ENCODE measurements around the gene RAB30. TPM values are rescaled to one million over a fixed set of nuclear protein-coding genes. Genes with fewer than 3 reads are reported as not detected.
"Not testable (repeated sequence)": the region's sequence is repeated elsewhere in the genome, so short reads cannot be mapped to it uniquely, and the experiment has no call there.

RAB30 gene
- total RNA-seq, 1 donor from 2014 or later, result 10.3 TPM

DNA sequence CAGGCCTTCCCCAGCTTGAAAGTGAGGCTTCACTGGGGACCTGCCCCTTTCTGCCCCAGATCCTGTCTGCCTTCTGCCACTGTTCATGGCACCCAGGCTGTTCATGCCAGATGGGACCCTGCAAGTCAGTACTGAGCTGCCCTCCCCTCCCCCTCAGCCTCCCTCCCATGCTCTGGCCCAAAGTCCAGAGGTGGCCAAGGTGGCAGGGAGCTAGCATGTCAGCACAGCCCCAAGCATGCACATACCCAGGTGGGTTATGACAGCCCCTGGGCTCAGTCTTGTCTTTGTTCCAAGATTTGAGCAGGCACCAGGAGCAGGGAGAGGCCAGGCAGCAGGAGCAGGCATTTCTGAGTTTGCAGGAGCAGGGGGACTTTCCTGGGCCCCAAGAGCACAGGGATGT, 126.0 kb downstream of the RAB30 start:
- no peaks in the 10 kb centered on the region for H3K27me3 Mint-ChIP-seq (ENCODE audit: low read depth)
- H3K4me3 Mint-ChIP-seq, result no peak overlapping the region
- peaks cover 21% of the 10 kb centered on the region for H3K9me3 Mint-ChIP-seq
- no peaks in the 10 kb centered on the region for H3K36me3 Mint-ChIP-seq
- DNase-seq (ENCODE audit: low spot score in 2 of 2, unreplicated experiment in 2 of 2), result no peak
- H3K4me1 Mint-ChIP-seq, result no peaks in the 10 kb centered on the region
- TF ChIP-seq, protein P1, sequence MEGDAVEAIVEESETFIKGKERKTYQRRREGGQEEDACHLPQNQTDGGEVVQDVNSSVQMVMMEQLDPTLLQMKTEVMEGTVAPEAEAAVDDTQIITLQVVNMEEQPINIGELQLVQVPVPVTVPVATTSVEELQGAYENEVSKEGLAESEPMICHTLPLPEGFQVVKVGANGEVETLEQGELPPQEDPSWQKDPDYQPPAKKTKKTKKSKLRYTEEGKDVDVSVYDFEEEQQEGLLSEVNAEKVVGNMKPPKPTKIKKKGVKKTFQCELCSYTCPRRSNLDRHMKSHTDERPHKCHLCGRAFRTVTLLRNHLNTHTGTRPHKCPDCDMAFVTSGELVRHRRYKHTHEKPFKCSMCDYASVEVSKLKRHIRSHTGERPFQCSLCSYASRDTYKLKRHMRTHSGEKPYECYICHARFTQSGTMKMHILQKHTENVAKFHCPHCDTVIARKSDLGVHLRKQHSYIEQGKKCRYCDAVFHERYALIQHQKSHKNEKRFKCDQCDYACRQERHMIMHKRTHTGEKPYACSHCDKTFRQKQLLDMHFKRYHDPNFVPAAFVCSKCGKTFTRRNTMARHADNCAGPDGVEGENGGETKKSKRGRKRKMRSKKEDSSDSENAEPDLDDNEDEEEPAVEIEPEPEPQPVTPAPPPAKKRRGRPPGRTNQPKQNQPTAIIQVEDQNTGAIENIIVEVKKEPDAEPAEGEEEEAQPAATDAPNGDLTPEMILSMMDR (IDR thresholded peaks at IDR 0.05; ENCODE audit: unreplicated experiment), result no peak
- H3K27ac Mint-ChIP-seq, result no peak overlapping the region

DNA sequence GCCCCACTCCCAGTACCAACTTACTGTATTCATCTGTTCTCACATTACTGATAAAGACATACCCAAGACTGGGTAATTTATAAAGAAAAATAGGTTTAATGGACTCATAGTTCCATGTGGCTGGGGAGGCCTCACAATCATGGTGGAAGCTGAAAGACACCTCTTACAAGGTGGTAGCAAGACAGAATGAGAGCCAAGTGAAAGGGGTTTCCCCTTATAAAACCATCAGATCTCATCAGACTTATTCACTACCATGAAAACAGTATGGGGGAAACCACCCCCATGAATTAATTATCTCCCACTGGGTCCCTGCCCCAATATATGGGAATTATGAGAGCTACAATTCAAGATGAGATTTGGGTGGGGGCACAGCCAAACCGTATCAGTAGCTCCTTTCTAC, 126.7 kb downstream of the RAB30 start:
- H3K36me3 Mint-ChIP-seq; H3K27ac Mint-ChIP-seq; H3K27me3 Mint-ChIP-seq (ENCODE audit: low read depth); H3K4me3 Mint-ChIP-seq; DNase-seq (ENCODE audit: low spot score in 2 of 2, unreplicated experiment in 2 of 2); H3K4me1 Mint-ChIP-seq: not testable (repeated sequence)
- H3K9me3 Mint-ChIP-seq, result peaks cover 23% of the 10 kb centered on the region

DNA sequence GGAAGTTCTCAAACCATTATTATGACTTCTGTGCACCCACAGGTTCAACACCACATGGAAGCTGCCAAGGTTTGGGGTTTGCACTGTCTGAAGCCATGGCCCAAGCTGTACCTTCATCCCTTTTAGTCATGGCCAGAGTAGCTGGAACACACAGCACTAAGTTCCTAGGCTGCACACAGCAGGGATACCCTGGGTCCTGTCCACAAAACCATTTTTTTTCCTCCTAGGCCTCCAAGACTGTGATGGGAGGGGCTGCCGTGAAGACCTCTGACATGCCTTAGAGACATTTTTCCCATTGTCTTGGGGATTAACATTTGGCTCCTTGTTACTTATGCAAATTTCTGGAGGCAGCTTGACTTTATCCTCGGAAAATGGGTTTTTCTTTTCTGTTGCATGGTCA, 127.5 kb downstream of the RAB30 start:
- H3K27ac Mint-ChIP-seq, result no peak overlapping the region
- no peaks in the 10 kb centered on the region for H3K36me3 Mint-ChIP-seq
- H3K27me3 Mint-ChIP-seq (ENCODE audit: low read depth), result no peaks in the 10 kb centered on the region
- H3K4me3 Mint-ChIP-seq, result no peak overlapping the region
- TF ChIP-seq, protein P1 (IDR thresholded peaks at IDR 0.05; ENCODE audit: unreplicated experiment), result no peak
- H3K4me1 Mint-ChIP-seq, result no peaks in the 10 kb centered on the region
- DNase-seq (ENCODE audit: low spot score in 2 of 2, unreplicated experiment in 2 of 2), result no peak
- peaks cover 22% of the 10 kb centered on the region for H3K9me3 Mint-ChIP-seq

DNA sequence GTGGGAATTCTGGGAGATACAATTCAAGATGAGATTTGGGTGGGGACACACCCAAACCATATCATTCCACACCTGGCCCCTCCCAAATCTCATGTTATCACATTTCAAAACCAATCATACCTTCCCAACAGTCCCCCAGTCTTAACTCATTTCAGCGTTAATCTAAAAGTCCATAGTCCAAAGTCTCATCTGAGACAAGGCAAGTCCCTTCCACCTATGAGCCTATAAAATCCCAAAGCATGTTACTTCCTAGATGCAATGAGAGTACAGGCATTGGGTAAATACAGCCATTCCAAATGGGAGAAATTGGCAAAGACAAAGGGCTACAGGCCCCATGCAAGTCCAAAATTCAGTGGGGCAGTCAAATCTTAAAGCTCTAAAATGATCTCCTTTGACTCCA, 128.3 kb downstream of the RAB30 start:
- DNase-seq (ENCODE audit: low spot score in 2 of 2, unreplicated experiment in 2 of 2); H3K4me3 Mint-ChIP-seq; H3K27ac Mint-ChIP-seq; H3K36me3 Mint-ChIP-seq; H3K27me3 Mint-ChIP-seq (ENCODE audit: low read depth); H3K4me1 Mint-ChIP-seq: not testable (repeated sequence)
- peaks cover 21% of the 10 kb centered on the region for H3K9me3 Mint-ChIP-seq

DNA sequence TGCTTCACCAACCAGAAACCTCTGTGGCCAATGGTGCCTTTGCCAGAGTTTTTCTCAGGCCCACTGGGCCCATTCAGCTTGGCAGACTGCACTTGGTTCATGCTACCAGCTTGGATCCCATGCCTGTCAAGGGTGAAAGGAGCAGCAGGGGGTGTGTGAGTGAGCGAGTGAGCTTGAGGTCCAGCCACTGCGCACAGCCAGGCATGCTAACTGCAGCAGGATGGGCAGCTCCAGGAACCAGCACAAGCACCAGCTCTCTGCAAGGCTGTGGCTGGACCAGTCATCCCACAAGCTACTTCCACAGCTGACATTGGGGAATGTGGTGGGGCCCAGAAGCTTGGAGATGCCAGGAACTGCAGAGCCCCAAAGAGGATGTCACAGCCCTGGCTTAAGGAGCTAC, 129.3 kb downstream of the RAB30 start:
- DNase-seq (ENCODE audit: low spot score in 2 of 2, unreplicated experiment in 2 of 2), result no peak
- TF ChIP-seq, protein P1 (IDR thresholded peaks at IDR 0.05; ENCODE audit: unreplicated experiment), result no peak
- peaks cover 21% of the 10 kb centered on the region for H3K9me3 Mint-ChIP-seq

DNA sequence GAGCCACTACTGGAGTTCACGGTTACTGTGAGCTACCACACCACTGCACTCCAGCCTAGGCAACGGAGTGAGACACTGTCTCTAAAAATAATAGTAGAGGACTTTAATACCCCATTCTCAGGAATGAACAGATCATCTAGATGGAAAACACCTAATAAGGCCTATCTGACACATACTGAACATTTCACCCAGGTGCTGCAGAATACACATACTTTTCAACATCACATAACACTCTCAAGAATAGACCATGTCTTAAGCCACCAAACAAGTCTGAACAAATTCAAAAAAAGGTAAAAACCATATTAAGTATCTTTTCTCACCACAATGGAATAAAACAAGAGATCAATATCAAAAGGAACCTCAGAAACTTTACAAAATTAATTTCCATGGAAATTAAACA, 132.2 kb downstream of the RAB30 start:
- no peaks in the 10 kb centered on the region for H3K36me3 Mint-ChIP-seq
- H3K4me3 Mint-ChIP-seq, result no peak overlapping the region
- no peaks in the 10 kb centered on the region for H3K4me1 Mint-ChIP-seq
- TF ChIP-seq, protein P1 (IDR thresholded peaks at IDR 0.05; ENCODE audit: unreplicated experiment), result no peak
- no peaks in the 10 kb centered on the region for H3K27me3 Mint-ChIP-seq (ENCODE audit: low read depth)
- H3K9me3 Mint-ChIP-seq, result peaks cover 21% of the 10 kb centered on the region
- no peak overlapping the region for H3K27ac Mint-ChIP-seq
- no peak for DNase-seq (ENCODE audit: low spot score in 2 of 2, unreplicated experiment in 2 of 2)

More for the DNA sequence above, 129.3 kb downstream of the RAB30 start:
- Mint-ChIP-seq H3K27me3 (ENCODE audit: low read depth) (no peaks in the 10 kb centered on the region), H3K4me1 (no peaks in the 10 kb centered on the region), H3K27ac (no peak overlapping the region), H3K36me3 (no peaks in the 10 kb centered on the region), H3K4me3 (no peak overlapping the region)

DNA sequence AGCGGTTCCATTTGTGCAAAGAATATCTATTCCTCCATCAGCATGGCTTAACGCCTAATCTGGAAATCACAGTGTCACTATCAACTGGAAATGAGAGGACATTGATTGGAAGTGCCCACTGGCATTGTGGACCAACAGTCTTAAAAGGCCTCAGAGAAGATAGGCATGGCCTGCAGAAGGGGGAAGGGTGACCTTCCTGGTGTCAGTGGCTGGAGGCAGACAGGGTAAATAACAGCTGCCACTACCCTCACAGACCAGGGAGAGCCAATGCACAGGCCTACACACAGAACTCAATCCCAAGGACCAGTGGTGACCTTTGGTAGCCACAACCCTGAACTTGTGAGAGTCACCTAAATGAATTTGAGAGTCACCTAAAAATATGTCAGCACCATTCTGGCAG, 134.1 kb downstream of the RAB30 start:
- peaks cover 21% of the 10 kb centered on the region for H3K9me3 Mint-ChIP-seq
- H3K4me3 Mint-ChIP-seq, result no peak overlapping the region
- no peaks in the 10 kb centered on the region for H3K27me3 Mint-ChIP-seq (ENCODE audit: low read depth)
- peaks cover 12% of the 10 kb centered on the region for H3K4me1 Mint-ChIP-seq
- H3K36me3 Mint-ChIP-seq, result no peaks in the 10 kb centered on the region
- DNase-seq (ENCODE audit: low spot score in 2 of 2, unreplicated experiment in 2 of 2), result no peak
- H3K27ac Mint-ChIP-seq, result no peak overlapping the region
- TF ChIP-seq, protein P1 (IDR thresholded peaks at IDR 0.05; ENCODE audit: unreplicated experiment), result no peak
